Measurements from ENCODE around the gene TCF7L1. TPM values are rescaled to one million over a fixed set of nuclear protein-coding genes. Genes with fewer than 3 reads are reported as not detected.

Gene TCF7L1
- total RNA-seq, 1 experiment from 2014 or later = 2.8 TPM

- intact Hi-C loops (cut with micrococcal nuclease; ENCODE audit: unreplicated experiment) = no loop called here
- TF ChIP-seq EZH2 (IDR thresholded peaks at IDR 0.05; ENCODE audit: low read depth) (no peak), CTCF (conservative IDR thresholded peaks at IDR 0.05) (no peak)
- Histone ChIP-seq H3K79me2 (ENCODE audit: low read depth) (no peaks in the 10 kb centered on the region), H3K36me3 (ENCODE audit: low read depth) (no peaks in the 10 kb centered on the region), H3K9me3 (ENCODE audit: insufficient read depth, low read depth) (no peaks in the 10 kb centered on the region), H2AFZ (no peak overlapping the region), H3K9me2 (ENCODE audit: insufficient read depth) (no peaks in the 10 kb centered on the region), H3F3A (ENCODE audit: insufficient read depth, low read depth) (no peaks in the 10 kb centered on the region), H3K4me2 (no peak overlapping the region), H3K27ac (no peak overlapping the region), H3K4me3 (no peak overlapping the region), H3K27me3 (ENCODE audit: insufficient read depth, low read depth) (no peaks in the 10 kb centered on the region), H3K4me1 (replicated peaks; ENCODE audit: insufficient read depth) (no peaks in the 10 kb centered on the region), H4K20me1 (ENCODE audit: insufficient read depth) (no peaks in the 10 kb centered on the region)
- ChIA-PET CTCF (no interaction called here), POLR2A (ENCODE audit: unreplicated experiment) (no interaction called here)
- no TSS peak for BruUV-seq (replicated peaks)
- DNase-seq = no peak
Observed at GRCh38 chr2:85156619-85157018, 23.4 kb downstream of the TCF7L1 start.

- intact Hi-C loops (cut with micrococcal nuclease; ENCODE audit: unreplicated experiment) = no loop called here
- Histone ChIP-seq H3K4me3 (no peak overlapping the region), H3K27ac (no peak overlapping the region), H3K9me2 (ENCODE audit: insufficient read depth) (no peaks in the 10 kb centered on the region), H3K79me2 (ENCODE audit: low read depth) (no peaks in the 10 kb centered on the region), H3K36me3 (ENCODE audit: low read depth) (no peaks in the 10 kb centered on the region), H2AFZ (no peak overlapping the region), H3K4me1 (replicated peaks; ENCODE audit: insufficient read depth) (no peaks in the 10 kb centered on the region), H3K9me3 (ENCODE audit: insufficient read depth, low read depth) (no peaks in the 10 kb centered on the region), H4K20me1 (ENCODE audit: insufficient read depth) (no peaks in the 10 kb centered on the region), H3K4me2 (no peak overlapping the region), H3K27me3 (ENCODE audit: insufficient read depth, low read depth) (no peaks in the 10 kb centered on the region), H3F3A (ENCODE audit: insufficient read depth, low read depth) (no peaks in the 10 kb centered on the region)
- no peak for TF ChIP-seq EZH2 (IDR thresholded peaks at IDR 0.05; ENCODE audit: low read depth)
- no peak for TF ChIP-seq CTCF (conservative IDR thresholded peaks at IDR 0.05)
- ChIA-PET POLR2A (ENCODE audit: unreplicated experiment) (no interaction called here), CTCF (no interaction called here)
- DNase-seq = no peak
- BruUV-seq (replicated peaks) = no TSS peak
Observed at GRCh38 chr2:85157345-85157744, 24.2 kb downstream of the TCF7L1 start.

- CTCF ChIA-PET = no interaction called here
- Histone ChIP-seq H3K9me2 (ENCODE audit: insufficient read depth) (no peaks in the 10 kb centered on the region), H3K27me3 (ENCODE audit: insufficient read depth, low read depth) (no peaks in the 10 kb centered on the region), H3K79me2 (ENCODE audit: low read depth) (no peaks in the 10 kb centered on the region), H3K36me3 (ENCODE audit: low read depth) (no peaks in the 10 kb centered on the region), H3K4me3 (no peak overlapping the region), H3F3A (ENCODE audit: insufficient read depth, low read depth) (no peaks in the 10 kb centered on the region), H3K4me2 (no peak overlapping the region), H4K20me1 (ENCODE audit: insufficient read depth) (no peaks in the 10 kb centered on the region), H3K9me3 (ENCODE audit: insufficient read depth, low read depth) (no peaks in the 10 kb centered on the region), H3K27ac (no peak overlapping the region), H3K4me1 (replicated peaks; ENCODE audit: insufficient read depth) (no peaks in the 10 kb centered on the region), H2AFZ (no peak overlapping the region)
- TF ChIP-seq EZH2 (IDR thresholded peaks at IDR 0.05; ENCODE audit: low read depth) = no peak
- no peak for TF ChIP-seq CTCF (conservative IDR thresholded peaks at IDR 0.05)
- intact Hi-C loops (cut with micrococcal nuclease; ENCODE audit: unreplicated experiment) = no loop called here
- POLR2A ChIA-PET (ENCODE audit: unreplicated experiment) = no interaction called here
- BruUV-seq (replicated peaks) = no TSS peak
- DNase-seq = no peak
Observed at GRCh38 chr2:85158559-85159273, 25.5 kb downstream of the TCF7L1 start.
